GM12873 (cell line): ENCODE results near the gene HOXB13.

Experiments used
- TF ChIP-seq, protein P1 (sequence below): IDR thresholded peaks from 2 replicates; pipeline ENCODE4 v1.5.1; 2012; ENCODE audit warnings: low read depth, mild to moderate bottlenecking, moderate library complexity, low read length, control low read depth; ENCODE audit not compliant: insufficient read depth; ENCODE audit errors: missing control alignments

HOXB13 gene

DNA sequence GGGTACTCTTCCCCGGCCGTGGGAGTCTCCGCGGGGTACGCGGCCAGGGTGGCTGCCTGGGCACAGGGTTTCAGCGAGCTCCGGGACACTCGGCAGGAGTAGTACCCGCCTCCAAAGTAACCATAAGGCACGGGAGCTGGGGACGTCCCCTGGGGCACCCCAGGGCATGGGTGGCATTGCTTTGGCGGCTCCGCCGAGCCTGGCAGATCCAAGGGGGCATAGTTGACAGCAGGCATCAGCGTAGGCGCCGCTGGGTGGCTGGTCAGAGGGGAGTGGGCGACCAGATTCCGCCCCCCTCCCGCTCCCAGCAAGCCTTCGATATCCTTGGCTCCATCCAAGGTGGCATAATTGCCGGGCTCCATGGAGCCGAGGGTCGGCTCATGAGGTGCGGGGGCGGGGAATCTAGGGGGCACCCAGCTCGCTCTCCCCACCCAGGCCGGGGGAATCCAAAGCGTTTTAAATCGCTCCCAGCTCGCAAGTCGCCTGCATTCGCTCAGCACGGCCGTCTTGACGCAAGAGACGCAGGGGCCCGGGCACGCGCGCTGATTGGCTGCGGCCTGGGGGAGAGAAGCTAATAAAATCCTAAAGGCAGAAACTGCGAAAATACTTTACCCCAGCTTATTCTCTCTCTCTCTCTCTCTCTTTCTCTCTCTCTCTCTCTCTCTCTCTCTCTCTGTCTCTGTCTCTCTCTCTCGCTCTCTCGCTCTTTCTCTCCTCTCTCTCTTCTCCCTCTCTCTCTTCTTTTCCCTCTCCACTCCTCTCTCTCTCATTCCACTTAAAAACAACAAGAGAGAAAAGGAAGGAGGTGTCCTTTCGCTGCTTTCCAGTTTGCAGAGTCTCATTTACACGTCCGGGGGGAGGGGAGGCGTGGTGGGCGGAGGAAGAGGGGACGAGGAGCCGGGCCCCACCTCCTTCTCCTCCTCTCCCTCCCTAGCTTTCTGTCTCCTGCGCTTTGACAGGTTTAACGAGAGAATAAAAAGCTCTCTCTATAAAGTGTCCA is at the start of gene HOXB13:
TSS of gene HOXB13 (minus strand) at position 519 of the 1,000 bp plus-strand sequence. CDS start at position 362, 157 bp downstream.
- TF ChIP-seq, protein P1, sequence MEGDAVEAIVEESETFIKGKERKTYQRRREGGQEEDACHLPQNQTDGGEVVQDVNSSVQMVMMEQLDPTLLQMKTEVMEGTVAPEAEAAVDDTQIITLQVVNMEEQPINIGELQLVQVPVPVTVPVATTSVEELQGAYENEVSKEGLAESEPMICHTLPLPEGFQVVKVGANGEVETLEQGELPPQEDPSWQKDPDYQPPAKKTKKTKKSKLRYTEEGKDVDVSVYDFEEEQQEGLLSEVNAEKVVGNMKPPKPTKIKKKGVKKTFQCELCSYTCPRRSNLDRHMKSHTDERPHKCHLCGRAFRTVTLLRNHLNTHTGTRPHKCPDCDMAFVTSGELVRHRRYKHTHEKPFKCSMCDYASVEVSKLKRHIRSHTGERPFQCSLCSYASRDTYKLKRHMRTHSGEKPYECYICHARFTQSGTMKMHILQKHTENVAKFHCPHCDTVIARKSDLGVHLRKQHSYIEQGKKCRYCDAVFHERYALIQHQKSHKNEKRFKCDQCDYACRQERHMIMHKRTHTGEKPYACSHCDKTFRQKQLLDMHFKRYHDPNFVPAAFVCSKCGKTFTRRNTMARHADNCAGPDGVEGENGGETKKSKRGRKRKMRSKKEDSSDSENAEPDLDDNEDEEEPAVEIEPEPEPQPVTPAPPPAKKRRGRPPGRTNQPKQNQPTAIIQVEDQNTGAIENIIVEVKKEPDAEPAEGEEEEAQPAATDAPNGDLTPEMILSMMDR = no peak

DNA sequence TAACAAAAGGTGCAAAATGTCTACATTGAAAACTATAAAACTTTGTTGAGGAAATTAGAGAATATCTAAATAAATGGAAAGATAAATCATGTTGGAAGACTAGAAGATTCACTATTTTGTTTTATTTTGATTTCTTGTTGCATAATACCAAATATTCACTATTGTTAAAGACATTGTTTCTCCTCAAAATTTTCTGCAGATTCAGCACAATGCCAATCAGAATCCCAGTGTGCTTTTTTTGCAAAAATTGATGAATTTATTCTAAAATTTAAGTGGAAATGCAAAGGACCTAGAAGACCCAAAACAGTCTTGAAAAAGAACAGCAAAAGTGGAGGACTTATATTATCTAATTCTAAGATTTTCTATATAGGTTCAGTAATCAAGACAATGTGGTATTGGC is 48.1 kb upstream of the HOXB13 start:
- TF ChIP-seq, protein P1 = no peak

DNA sequence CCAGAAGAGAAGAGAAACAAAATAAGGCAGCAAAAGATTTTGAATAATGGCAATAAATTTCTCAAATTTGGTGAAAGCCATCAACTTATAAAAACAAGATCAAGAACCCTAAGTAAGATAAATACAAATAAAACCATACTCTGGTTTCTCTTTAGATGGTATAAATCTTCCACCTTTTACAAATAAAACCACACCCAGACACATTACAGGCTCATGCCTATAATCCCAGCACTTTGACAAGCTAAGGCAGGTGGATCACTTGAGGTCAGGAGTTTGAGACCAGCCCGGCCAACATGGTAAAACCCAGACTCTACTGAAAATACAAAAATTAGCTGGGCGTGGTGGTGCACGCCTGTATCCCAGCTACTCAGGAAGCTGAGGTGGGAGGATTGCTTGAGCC is 44.7 kb upstream of the HOXB13 start:
- TF ChIP-seq, protein P1 = no peak

DNA sequence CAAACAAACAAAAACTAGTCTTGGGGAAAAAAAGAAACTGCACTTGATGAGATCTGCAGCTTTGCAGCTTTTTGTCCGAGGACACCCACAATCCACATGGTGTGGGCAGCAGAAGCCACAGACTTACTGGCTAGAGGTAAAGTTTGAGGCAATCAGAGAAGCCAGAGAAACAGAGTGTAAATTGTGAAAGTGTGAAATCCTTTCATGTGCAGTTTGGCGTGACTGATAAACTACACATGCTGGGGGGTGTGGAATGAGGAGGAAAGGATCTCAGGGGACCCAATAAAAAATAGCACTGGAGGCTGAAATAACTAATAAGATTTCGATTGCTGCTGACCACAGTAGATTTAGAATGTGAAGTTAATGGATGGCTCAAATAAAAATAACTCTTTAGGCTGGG is 42.4 kb upstream of the HOXB13 start:
- TF ChIP-seq, protein P1 = no peak

DNA sequence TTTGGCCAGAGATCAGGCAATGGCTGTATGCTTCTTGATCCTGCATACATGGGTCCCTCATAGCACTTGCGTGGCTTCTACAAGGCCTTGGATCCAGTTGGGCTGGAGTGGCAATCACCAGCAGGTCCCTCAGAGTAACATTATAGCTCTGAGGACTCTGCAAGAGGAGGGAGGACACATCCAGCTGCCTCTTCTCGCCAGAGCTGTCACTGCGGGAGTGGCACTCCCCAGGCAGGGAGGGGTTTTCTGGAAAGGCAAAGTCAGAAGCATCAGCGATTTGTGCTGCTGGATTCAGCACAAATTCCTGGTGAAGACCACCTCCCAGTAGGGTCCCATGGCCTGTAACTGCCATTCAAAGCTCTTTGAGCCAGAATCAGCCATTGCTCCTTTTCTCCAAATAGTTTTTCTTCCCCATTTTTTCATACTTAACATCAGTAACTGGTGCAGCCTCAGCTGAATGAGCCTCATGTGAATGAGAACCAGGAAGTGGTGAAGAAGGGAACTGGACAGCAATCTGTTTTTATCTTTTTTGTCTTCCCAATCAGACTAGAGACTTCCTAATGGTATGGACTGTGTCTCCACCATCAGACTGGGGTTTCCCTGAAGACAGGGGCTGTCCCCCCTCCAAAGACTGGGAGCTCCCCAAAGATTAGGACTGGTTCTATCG is 40.6 kb upstream of the HOXB13 start:
- TF ChIP-seq, protein P1 = no peak

DNA sequence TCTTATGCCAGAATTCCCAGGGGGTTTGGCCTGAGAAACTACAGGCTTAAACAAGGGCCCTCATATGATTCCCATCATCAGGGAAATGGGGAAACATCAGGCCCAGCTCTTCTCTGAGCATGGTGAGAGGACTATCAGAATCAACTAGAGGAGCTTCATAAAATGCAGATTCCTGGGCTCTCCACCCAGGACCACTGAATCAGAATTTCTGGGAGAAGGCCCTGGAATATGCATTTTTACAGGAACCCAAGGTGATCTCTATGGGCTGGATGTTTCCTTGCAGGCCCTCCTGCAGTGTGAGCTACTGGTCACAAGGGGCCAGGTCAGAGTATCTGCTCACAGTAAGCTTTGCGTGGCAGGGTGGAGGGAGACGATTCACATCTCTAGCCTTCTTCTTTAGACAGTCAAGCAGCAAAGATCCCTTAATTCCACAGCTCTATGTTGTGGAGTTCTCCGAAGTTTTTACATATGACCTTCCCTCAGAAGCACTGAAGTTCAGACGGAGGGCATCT is 38.8 kb upstream of the HOXB13 start:
- TF ChIP-seq, protein P1 = peak; percentile 8

DNA sequence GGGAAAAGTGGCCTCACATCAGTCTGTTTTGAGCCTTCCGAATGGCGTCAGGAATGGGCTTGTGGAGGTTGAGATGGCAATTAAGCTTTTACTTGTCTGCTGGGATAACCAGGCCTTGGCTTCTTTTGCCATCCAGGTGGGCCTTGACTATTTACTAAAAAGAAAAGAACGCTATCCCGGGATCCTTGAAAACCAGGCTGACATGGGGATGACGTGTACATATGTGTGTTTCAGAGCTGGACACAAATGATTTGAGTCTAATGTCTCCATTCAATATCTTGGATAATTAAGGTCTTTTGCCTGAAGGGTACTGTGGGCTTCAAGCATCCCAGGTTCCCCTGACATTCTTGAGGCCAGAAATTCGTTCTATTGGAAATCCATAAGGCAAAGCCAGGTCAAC is 32.6 kb upstream of the HOXB13 start:
- TF ChIP-seq, protein P1 = no peak
